Omental fat pad (tissue), 4 donors: ENCODE data around the gene ARHGAP5. TPM values are rescaled to one million over a fixed set of nuclear protein-coding genes. Genes with fewer than 3 reads are reported as not detected.

Experiments
- ATAC-seq: fragments of 150-250 bp; one replicate; pipeline ENCODE4 v1.9.1; 2016; ENCODE audit warnings: mild to moderate bottlenecking, moderate library complexity; ENCODE audit not compliant: low FRiP score
- DNase-seq: peaks from one replicate; pipeline ENCODE4 v3.0.0-alpha.2; 2019; ENCODE audit warnings: low spot score
- CTCF ChIP-seq, 3 donors: fragments of 450-650 bp; IDR thresholded peaks; one replicate each; pipeline ENCODE4 v1.5.1; 2016 to 2017; ENCODE audit warnings: antibody characterized with exemption in 3 of 3, mild to moderate bottlenecking in 3 of 3, moderate library complexity in 2 of 3
- total RNA-seq, 4 donors: library from RNA; depleted of rRNA; stranded (reverse); fragments of >200 nt; gene quantifications; one replicate each; pipeline ENCODE4 v1.1.0, GENCODE V29; 2016

ARHGAP5 gene
- total RNA-seq, 4 donors from 2014 or later = 116 to 125 (median 121) TPM

GRCh38 chr14:32142341-32142740 lies 65.2 kb downstream of the ARHGAP5 start:
- DNase-seq = no peak
- no peak for ATAC-seq
- TF ChIP-seq CTCF (IDR thresholded peaks at IDR 0.05) = no peak

DNA sequence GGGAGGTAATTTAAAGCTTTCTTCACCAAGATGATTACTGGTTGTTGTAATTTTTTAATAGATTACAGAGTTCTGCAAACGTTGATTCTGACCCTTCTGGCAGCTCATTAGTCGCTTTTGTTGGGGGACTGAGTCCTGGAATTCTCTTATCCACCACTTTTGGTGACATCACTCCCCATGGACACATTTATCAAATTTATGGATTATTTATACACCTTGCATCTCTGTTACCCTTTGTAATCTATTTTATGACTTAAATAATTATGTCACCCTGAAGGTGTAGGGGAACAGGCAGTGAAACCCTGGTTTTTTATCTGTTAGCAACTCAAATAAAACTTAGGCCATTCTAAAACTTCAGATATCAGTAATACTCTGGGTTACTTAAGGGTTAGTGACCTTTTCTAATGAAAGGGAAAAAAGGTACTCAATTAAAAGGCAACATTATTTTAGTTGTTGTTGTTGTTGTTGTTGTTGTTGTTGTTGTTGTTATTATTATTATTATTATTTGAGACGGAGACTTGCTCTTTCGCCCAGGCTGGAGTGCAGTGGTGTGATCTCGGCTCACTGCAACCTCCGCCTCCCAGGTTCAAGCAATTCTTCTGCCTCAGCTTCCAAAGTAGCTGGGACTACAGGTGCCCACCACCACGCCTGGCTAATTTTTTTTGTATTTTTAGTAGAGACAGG lies 65.8 kb downstream of the ARHGAP5 start:
- DNase-seq (no peak), ATAC-seq (no peak)
- TF ChIP-seq CTCF (IDR thresholded peaks at IDR 0.05) = no peak

DNA sequence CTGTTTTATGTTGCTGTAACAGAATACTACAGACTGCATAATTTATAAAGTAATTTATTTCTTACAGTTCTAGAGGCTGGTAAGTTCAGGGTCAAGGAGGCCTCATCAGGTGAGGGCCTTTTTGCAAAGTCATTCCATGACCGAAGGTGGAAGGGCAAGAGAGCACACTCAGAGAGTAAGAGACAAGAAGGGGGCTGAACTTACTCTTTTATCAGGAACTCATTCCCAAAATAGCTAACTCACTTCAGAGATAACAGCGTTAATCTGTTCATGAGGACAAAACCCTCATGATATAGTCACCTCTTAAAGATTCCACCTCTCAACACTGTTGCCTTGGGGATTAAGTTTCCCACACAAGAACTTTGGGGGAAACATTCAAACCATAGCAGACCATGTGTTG lies 73.3 kb downstream of the ARHGAP5 start:
- DNase-seq (no peak), ATAC-seq (no peak)
- TF ChIP-seq CTCF (IDR thresholded peaks at IDR 0.05) = no peak

DNA sequence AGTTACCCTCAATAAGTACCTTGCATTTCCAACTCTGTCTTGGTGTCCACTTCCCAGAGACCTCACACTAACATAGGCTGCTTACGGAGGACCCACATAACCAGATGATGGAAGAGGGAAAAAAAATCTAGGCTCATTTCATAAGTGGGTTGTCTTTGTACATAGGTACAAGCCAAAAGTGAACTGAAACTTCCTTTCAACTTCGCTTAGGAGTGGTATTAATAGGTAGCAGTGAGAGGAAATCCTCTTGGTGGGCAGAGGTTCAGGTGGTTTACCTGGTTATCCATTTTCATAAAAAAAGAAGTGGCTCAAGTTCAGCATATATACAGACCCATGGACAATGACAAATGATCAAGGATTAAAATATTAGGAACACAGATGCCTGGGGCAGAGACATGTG lies 88.9 kb downstream of the ARHGAP5 start:
- no peak for ATAC-seq
- no peak for TF ChIP-seq CTCF (IDR thresholded peaks at IDR 0.05)
- DNase-seq = no peak

DNA sequence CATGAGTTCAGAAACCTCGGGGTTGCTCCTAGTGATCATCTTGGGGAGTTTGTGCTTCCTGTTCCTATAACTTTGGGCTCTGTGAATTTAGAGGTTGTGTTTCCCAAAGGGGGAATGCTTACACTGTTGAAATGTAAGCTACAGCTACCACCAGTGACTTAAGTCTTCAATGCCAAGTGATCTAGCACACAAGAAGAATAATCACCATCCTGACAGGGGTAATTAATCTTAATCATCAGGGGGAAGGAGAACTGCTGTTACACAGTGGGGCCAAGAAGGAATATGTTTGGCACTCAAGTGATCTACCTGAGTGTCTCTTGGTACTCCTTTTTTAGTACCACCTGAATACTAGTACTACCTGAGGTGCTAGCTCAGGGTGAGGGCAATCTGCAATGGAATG lies 89.8 kb downstream of the ARHGAP5 start:
- DNase-seq (no peak), ATAC-seq (no peak)
- TF ChIP-seq CTCF (IDR thresholded peaks at IDR 0.05) = no peak

DNA sequence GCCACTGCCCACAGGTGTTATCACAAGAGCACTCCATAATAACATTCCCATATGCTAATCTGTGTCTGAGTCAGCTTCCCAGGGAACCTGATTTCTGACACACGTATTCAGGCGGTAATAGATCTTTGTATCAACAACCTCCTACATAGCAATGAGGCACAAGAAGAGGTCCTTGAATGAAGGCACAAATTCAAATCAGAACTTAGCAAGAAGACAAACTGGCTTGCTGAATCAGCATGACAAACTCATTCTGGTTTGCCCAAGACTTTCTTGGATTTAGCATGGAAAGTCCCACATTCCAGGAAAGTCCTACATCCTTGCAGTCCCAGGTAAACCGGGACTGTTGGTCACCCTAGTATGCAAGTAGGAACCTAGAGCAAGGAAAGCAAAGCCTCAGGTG lies 90.8 kb downstream of the ARHGAP5 start:
- TF ChIP-seq CTCF (IDR thresholded peaks at IDR 0.05) = no peak
- ATAC-seq = no peak
- no peak for DNase-seq

DNA sequence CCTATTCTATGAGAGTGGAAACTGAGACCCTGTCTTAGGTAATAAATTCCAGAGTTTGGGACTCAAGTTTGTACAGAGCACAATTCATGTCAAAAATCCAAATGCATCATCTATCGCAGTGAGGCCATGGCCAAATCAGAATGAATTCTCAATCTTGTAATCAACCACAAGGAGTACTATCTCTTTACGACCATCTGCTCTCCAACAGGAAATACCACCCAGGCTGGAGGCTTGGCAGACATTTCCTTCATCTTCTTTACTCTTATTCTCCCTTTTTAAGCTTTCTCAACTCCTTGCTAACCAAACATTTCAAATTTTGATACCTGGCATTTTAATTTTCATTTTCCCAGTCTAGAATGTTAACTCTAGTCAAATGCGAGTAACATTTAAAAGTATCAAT lies 92.1 kb downstream of the ARHGAP5 start:
- no peak for ATAC-seq
- no peak for DNase-seq

More for the DNA sequence above, 92.1 kb downstream of the ARHGAP5 start:
- no peak for TF ChIP-seq CTCF (IDR thresholded peaks at IDR 0.05)
